ENCODE data around the gene HES3. TPM values are rescaled to one million over a fixed set of nuclear protein-coding genes. Genes with fewer than 3 reads are reported as not detected.

The HES3 gene, protein sequence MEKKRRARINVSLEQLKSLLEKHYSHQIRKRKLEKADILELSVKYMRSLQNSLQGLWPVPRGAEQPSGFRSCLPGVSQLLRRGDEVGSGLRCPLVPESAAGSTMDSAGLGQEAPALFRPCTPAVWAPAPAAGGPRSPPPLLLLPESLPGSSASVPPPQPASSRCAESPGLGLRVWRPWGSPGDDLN
- total RNA-seq = not detected

DNA sequence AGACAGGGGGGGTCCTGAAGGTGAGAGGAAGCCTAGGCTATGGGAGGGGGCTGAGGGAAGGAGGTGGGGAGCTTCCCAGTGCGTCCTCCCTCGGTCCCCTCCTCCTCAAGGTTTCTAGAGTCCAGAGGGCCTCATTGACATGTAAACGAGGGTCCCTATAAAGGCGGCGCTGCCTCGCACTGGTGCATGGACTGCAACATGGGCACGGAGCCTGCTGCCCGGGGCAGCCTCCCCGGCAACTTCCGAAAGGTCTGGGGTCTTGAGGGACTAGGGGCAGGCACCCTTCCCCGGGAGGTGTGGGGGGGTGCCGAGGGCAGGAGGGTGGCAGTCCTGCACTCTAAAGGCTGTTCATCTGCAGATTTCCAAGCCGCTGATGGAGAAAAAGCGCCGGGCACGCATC lies at the start of gene HES3:
Gene HES3 (plus strand): TSS at position 187 of the 400 bp plus-strand sequence. CDS start 187 bp downstream, at position 374.

DNA sequence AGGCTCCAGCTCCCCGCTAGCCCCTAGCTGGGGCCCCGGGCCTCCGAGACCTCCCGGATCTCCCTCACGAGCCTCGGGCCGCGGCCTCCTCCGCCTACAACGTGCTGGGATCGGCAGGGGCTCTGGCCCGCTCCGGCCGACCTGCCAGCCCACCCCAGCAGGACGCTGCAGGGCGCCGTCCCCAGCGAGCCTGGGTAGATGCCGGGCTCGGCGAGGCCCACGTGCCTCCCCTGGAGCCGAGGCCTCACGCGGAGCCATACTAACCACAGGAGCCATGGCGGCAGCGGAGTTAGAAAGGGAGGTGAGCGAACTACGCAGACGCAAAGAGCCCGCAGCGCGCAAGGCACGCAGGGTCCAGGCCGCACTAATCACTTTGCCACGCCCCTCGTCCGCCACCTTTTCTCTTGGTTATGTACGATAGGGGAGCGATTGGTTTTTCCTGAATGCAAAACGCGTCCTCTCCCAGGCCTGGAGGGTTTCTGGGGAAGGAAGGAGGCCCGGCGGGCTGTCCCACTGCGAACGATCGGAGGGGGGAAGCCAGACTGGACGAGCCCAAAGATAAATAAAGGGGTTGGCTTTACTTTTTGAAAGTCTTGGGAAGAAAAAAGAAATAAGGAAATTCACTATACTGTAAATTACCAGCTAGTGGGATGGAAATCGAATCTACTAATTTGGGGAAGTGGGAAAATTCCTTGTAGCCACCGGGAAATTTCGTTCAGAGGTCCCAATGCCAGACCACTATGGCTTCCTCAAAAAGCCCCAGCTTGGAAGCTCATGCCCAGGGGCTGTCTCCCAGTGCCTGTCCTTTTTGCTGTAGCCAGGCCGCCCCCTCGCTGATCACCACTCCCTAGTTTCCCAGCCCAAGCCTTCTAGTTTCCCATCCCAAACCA lies 44.4 kb upstream of the HES3 start, which contains the start of gene RPL22:
Gene RPL22 (minus strand): TSS at position 298 of the 890 bp plus-strand sequence. CDS start 22 bp downstream, at position 276.

DNA sequence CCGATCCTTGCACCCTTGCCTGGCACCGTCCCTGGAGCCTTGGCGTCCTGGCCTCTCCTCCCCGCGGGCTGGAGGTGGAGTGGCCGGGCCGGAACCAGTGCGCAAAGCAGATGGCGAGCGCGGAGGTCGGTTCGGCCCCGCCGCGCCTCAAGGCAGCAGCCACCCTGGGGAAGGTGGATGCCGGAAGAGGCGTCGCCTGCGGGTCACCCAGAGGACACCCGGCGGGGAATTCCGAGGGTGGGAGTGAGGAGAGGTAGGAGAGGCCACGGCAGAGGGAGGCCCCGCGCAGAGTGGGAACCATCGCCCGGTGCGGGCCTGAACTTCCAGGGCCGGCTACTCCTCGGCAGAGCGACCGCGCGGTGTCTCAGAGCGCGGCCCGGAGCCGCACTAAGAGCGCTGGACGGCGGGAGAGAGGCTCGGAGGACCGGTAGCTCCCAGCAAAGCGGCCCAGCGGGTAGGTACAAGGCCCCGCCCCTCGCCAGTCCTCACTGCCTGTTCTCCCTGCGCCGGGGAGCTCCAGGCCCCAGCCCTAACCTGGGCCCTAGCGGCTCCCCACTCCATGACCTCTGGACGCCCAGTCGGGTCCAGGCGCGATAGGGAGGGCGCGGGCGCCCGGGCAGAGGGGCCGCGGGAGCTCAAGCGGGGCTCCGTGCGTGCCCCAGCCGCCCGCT lies 38.0 kb upstream of the HES3 start, which contains the start of gene RNF207:
Gene RNF207 (plus strand): TSS at position 271 of the 671 bp plus-strand sequence. CDS start 417 bp downstream, outside the sequence.

DNA sequence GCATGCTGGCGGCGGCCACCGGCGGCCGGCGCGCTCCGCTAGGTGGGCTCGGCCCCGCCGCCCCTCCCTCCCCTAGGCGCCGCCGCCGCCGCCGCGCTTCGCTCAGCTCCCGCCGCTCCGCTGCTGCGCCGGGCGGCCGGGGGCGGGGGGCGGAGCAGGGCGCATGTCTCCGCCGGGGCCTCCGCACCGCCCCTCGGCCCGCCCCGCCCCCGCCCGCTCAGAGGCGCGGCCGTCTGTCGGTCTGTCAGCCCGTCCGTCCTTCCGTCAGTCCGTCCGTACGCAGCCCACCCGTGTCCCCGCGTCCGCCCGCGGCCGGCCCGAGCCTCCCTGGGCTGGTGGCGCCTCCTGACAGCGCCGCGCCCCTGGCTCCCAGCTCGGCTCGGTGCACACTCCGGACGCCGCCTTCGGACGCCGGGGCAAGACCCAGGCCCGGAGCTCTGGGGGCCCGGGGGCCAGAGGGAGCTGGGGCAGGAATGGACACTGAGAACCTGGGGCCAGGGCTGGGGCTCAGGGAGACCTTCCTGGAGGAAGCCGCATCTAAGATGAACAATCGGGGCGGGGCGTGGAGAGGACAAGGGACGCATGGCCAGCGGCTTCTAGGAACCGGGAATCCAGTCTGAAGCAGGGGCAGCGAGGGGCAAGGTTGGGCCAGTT lies 17.1 kb downstream of the HES3 start, which contains the start of gene GPR153:
Gene GPR153 (minus strand): TSS at position 138 of the 654 bp plus-strand sequence. CDS start 6,193 bp downstream, outside the sequence.

Other genes with a start within 250 kb of the HES3 start
- 21.5 TPM for gene KCNAB2, start 198.3 kb upstream of the HES3 start, total RNA-seq
- gene CHD5, start 63.9 kb upstream of the HES3 start, total RNA-seq = 64.1 TPM
- 236 TPM for gene RPL22, start 44.6 kb upstream of the HES3 start, total RNA-seq
- gene RNF207, start 38.1 kb upstream of the HES3 start, total RNA-seq = 6.7 TPM
- gene ICMT, start 8.2 kb upstream of the HES3 start, total RNA-seq = 34.4 TPM
- gene GPR153, start 16.9 kb downstream of the HES3 start, total RNA-seq = 33.2 TPM
- gene ACOT7, start 149.6 kb downstream of the HES3 start, total RNA-seq = 77.7 TPM
- not detected for gene HES2, start 175.7 kb downstream of the HES3 start, total RNA-seq
- 0.92 TPM for gene ESPN, start 180.6 kb downstream of the HES3 start, total RNA-seq
- 11.8 TPM for gene TNFRSF25, start 222.0 kb downstream of the HES3 start, total RNA-seq
- 23.1 TPM for gene PLEKHG5, start 247.5 kb downstream of the HES3 start, total RNA-seq

Measured in diencephalon (tissue), 1 donor.